GM12878 (cell line): Measurements from ENCODE around the gene TRIP12. TPM values are rescaled to one million over a fixed set of nuclear protein-coding genes. Genes with fewer than 3 reads are reported as not detected.

Experiments
- ATAC-seq: fragments of 200-7000 bp; cut with Tn5 transposase; 3 replicates; pipeline ENCODE4 v1.9.1; 2020; ENCODE audit warnings: mild to moderate bottlenecking, moderate library complexity
- BruUV-seq: library from RNA; stranded (reverse); fragments of 400-500 nt; replicated peaks from 2 replicates; lab custom pipeline; 2021; lab: Mats Ljungman, UMichigan
- CTCF ChIA-PET: fragments of 300-600 bp; sonication (Branson Sonifier 250); formaldehyde crosslinking; extraction: SDS; loops from one replicate; lab custom pipeline; 2021; ENCODE audit warnings: inconsistent platforms; lab: Yijun Ruan, JAX
- POLR2A ChIA-PET: fragments of 350-600 bp; formaldehyde crosslinking; extraction: SDS; loops from one replicate; lab custom pipeline; 2021; ENCODE audit warnings: inconsistent platforms; lab: Charles Lee
- RAD21 ChIA-PET: fragments of 300-600 bp; sonication (Branson Sonifier 250); formaldehyde crosslinking; loops from one replicate; lab custom pipeline; 2023; ENCODE audit warnings: antibody characterized with exemption; ENCODE audit not compliant: unreplicated experiment; lab: Charles Lee
- SMC1A ChIA-PET: fragments of 300-600 bp; sonication (Branson Sonifier 250); formaldehyde crosslinking; loops from one replicate; lab custom pipeline; 2023; ENCODE audit not compliant: unreplicated experiment, uncharacterized antibody; lab: Charles Lee
- DNase-seq: peaks from one replicate; pipeline ENCODE4 v3.0.0-alpha.2; 2011; ENCODE audit warnings: low read depth, low spot score
- FAIRE-seq: peaks from 3 replicates; lab custom pipeline; 2011; peaks lifted over from hg19 to GRCh38; lab: Jason Lieb, UNC
- H2AFZ ChIP-seq: 2 replicates; pipeline ENCODE4 v1.6.0; 2011; ENCODE audit warnings: low read depth, low read length, control low read depth; ENCODE audit not compliant: control insufficient read depth
- H3K27ac ChIP-seq: 2 replicates; pipeline ENCODE4 v1.5.1; 2011; ENCODE audit warnings: control low read depth; ENCODE audit not compliant: control insufficient read depth, insufficient read depth
- H3K27me3 ChIP-seq, 2 experiments: replicated peaks in 1 of 2; 2 replicates each; pipeline versions ENCODE4 v1.6.0 to v1.6.1; 2011; ENCODE audit warnings: low read length in 1 of 2; ENCODE audit not compliant: control insufficient read depth in 2 of 2, insufficient read depth in 2 of 2
- H3K36me3 ChIP-seq, 2 experiments: 2 replicates each; pipeline ENCODE4 v1.5.1; 2011; ENCODE audit warnings: low read length in 1 of 2; ENCODE audit not compliant: control insufficient read depth in 2 of 2, insufficient read depth in 2 of 2
- H3K4me1 ChIP-seq: 2 replicates; pipeline ENCODE4 v1.6.1; 2011; ENCODE audit warnings: mild to moderate bottlenecking, low read length, moderate library complexity, mixed read lengths; ENCODE audit not compliant: control insufficient read depth, insufficient read depth
- H3K4me2 ChIP-seq: 2 replicates; pipeline ENCODE4 v1.6.0; 2011; ENCODE audit warnings: control low read depth; ENCODE audit not compliant: control insufficient read depth, insufficient read depth
- H3K4me3 ChIP-seq: fragments of 200-600 bp; sonication (generic); 2 replicates; pipeline ENCODE4 v1.5.1; 2016
- H3K79me2 ChIP-seq: 2 replicates; pipeline ENCODE4 v1.6.0; 2011; ENCODE audit warnings: low read length; ENCODE audit not compliant: control insufficient read depth, insufficient read depth
- H3K9ac ChIP-seq: 2 replicates; pipeline ENCODE4 v1.8.0; 2011; ENCODE audit warnings: low read length, control low read depth, mixed read lengths; ENCODE audit not compliant: control insufficient read depth, insufficient read depth
- H3K9me3 ChIP-seq: replicated peaks from 3 replicates; pipeline ENCODE4 v1.5.1; 2011; ENCODE audit warnings: mild to moderate bottlenecking, low read length; ENCODE audit not compliant: control insufficient read depth, insufficient read depth
- H4K20me1 ChIP-seq: 2 replicates; pipeline ENCODE4 v1.6.0; 2011; ENCODE audit not compliant: control insufficient read depth, insufficient read depth
- CHD1 ChIP-seq: IDR thresholded peaks from 2 replicates; pipeline ENCODE4 v1.6.1; 2012; ENCODE audit warnings: low read depth, low read length, improper control_type of control experiment
- LARP7 ChIP-seq: fragments of 450-650 bp; IDR thresholded peaks from 2 replicates; pipeline ENCODE4 v1.6.1; 2017; ENCODE audit warnings: mild to moderate bottlenecking
- PML ChIP-seq: IDR thresholded peaks from 2 replicates; pipeline ENCODE4 v1.6.1; 2012; ENCODE audit warnings: low read length, inconsistent platforms
- SREBF2 ChIP-seq: IDR thresholded peaks from 2 replicates; pipeline ENCODE4 v1.6.1; 2012; ENCODE audit warnings: mild to moderate bottlenecking, low read length
- TAF1 ChIP-seq: IDR thresholded peaks from 2 replicates; pipeline ENCODE4 v1.6.1; 2011; ENCODE audit warnings: mild to moderate bottlenecking, low read depth, low read length, borderline replicate concordance
- TCF3 ChIP-seq: IDR thresholded peaks from 2 replicates; pipeline ENCODE4 v1.6.1; 2012; ENCODE audit warnings: low read depth, mild to moderate bottlenecking, low read length, borderline replicate concordance; ENCODE audit not compliant: insufficient read depth
- WGBS: methylation state at CpG from one replicate; pipeline ENCODE4 v1.1.6; 2016; ENCODE audit warnings: low lambda C conversion rate; ENCODE audit not compliant: insufficient replicate concordance, insufficient coverage; ENCODE audit errors: missing lambda C conversion rate; 5-methylcytosine and 5-hydroxymethylcytosine counted together
- in situ Hi-C: fragments of 300-500 bp; cut with MboI; formaldehyde crosslinking; loops from 9 replicates; pipeline ENCODE4 v1.14.3; 2018; ENCODE audit warnings: mixed read lengths
- intact Hi-C: fragments of 100-400 bp; cut with micrococcal nuclease; formaldehyde crosslinking; loops from one replicate; pipeline ENCODE4 v1.14.2; 2022; ENCODE audit not compliant: unreplicated experiment
- polyA plus RNA-seq, 11 experiments: library from polyadenylated mRNA; depleted of rRNA in 4 of 11; unstranded in 6 of 11; stranded (reverse) in 5 of 11; fragments of >200 nt; fragmentation: Nextera tagmentation in 4 of 11; fragmentation: Illumina TruSeq in 1 of 11; extraction: Ambion mirVana in 4 of 11; extraction: Trizol in 1 of 11; gene quantifications; 1 replicate in 1 of 11; 2 replicates in 10 of 11; pipeline versions ENCODE4 v1.2.1 to v1.2.3, GENCODE V29; 2011 to 2016; ENCODE audit warnings: inconsistent platforms in 2 of 11, missing spikeins in 2 of 11, low read depth in 1 of 11
- total RNA-seq, 4 experiments: library from RNA; depleted of rRNA in 3 of 4; stranded (reverse); fragments of >200 nt in 3 of 4; fragmentation: Illumina TruSeq in 1 of 4; extraction: Trizol in 1 of 4; gene quantifications; 2 replicates each; pipeline versions ENCODE4 v1.2.1 to v1.2.3, GENCODE V29; 2013 to 2021
- TF ChIP-seq, protein P1 (sequence below): fragments of 450-650 bp; IDR thresholded peaks from 2 replicates; pipeline ENCODE4 v1.6.1; 2014; ENCODE audit warnings: mild to moderate bottlenecking
- TF ChIP-seq, protein P2 (sequence below): fragments of 150-350 bp; IDR thresholded peaks from 2 replicates; pipeline ENCODE4 v1.6.1; 2016; ENCODE audit warnings: low read depth, low read length
- TF ChIP-seq, protein P3 (sequence below): fragments of 450-650 bp; IDR thresholded peaks from 2 replicates; pipeline ENCODE4 v1.6.1; 2016; ENCODE audit warnings: mild to moderate bottlenecking
- TF ChIP-seq, protein P4 (sequence below): fragments of 150-350 bp; IDR thresholded peaks from 2 replicates; pipeline ENCODE4 v1.6.1; 2014; ENCODE audit warnings: mild to moderate bottlenecking, low read depth, low read length

Gene TRIP12
- total and polyA plus RNA-seq, 10 of the 15 experiments (the other 5 are each of a cell fraction or from before 2014, with no cell fraction given): 23.1 to 207 (median 97.0) TPM

DNA sequence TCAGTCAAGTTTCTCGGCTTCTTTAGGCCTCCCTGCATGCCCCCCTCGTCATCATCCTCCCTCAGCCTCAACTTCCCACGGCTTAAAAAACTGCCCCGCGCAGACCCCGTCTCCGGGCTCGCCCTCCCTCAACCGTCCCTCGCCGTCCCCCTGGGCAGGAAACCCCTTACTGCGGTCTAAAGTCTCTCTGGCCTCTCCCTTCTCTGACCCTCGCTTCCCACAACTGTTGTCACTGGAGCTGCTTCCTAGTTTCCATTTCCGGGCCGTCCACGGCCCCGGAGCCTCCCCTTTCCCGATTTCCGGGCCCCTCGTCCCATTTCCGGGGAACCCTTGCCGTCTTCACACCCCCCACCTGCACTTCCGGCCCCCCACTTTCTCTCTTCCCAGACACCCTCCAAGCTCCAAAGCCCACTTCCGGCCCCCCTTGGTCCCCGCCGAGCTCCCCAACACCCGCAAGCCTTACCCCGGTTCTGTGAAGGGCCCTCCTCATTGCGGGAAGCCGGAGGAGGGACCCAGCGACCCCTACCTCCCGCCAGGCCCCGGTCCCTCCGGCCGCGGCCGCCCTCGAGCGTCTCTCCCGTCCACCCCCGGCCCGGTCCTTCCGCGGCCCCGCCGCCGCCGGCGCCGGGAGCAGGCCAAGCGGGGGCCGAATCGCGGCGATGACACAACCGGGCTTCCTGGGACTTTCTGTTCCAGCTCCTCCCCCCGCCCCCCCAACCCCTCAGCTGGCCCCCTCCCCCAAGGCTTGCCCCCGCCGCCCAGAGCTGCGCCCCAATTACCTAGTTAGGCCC lies 513 bp downstream of the TRIP12 start (continued):
- TF ChIP-seq, protein P1, sequence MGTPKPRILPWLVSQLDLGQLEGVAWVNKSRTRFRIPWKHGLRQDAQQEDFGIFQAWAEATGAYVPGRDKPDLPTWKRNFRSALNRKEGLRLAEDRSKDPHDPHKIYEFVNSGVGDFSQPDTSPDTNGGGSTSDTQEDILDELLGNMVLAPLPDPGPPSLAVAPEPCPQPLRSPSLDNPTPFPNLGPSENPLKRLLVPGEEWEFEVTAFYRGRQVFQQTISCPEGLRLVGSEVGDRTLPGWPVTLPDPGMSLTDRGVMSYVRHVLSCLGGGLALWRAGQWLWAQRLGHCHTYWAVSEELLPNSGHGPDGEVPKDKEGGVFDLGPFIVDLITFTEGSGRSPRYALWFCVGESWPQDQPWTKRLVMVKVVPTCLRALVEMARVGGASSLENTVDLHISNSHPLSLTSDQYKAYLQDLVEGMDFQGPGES: no peak

DNA sequence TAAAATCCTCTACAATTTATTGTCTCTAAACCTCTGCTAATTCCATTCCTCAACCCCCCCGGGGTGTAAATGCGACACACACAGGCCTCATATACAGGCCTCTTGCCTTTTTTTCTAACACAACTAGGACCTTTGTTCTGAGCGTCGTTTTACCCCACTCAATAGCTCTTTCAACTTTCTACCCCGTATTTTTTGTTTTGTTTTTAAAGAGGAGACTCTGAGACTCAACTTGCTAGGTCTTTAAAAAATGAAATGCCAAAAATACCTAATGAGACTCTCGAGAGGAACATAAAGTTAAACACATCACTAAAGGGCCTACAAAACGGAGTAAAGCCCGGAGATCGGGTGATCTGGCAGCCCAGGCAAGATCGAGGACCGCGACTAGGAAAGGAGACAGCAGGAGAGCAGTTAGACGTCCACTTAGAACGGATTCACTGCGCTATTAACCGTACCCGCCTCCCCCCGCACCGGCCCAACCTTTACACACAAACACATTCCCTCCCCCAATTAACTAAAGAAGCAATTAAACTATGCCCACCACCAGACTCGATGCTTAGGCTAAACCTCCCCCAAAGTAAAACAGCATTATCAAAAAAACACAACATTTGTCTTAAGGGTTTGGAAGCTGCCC lies 1.7 kb downstream of the TRIP12 start:
- ChIA-PET CTCF (interaction anchor here (0.8 to 4.6 kb wide), 4 partner anchors 10 to 643 kb away, joined by 3 to 31 read pairs (median 7); no protein-coding TSS in a partner anchor), SMC1A (interaction anchor here (0.9 to 1.5 kb wide), 2 partner anchors 9 to 53 kb away, joined by 3 to 7 read pairs; no protein-coding TSS in a partner anchor), RAD21 (interaction anchor here (0.7 to 1.1 kb wide), 5 partner anchors 9 to 139 kb away, joined by 3 to 6 read pairs (median 3); no protein-coding TSS in a partner anchor), POLR2A (interaction anchor here (0.7 kb wide), 1 partner anchor 13 kb away, joined by 3 read pairs; no protein-coding TSS in a partner anchor)
- Histone ChIP-seq H3K79me2 (peaks cover 63% of the 10 kb centered on the region), H3K9ac (peak overlapping the region; percentile 89), H4K20me1 (no peaks in the 10 kb centered on the region; the same call in 1 of the 2 replicates), H3K4me2 (peak overlapping the region; percentile 66), H3K36me3 (peaks cover 2 to 6% of the 10 kb centered on the region in 2 experiments; a peak in 2 of 4 replicates), H2AFZ (no peak overlapping the region), H3K9me3 (no peaks in the 10 kb centered on the region; the same call in 2 of the 3 replicates), H3K4me1 (peaks cover under 1% of the 10 kb centered on the region), H3K4me3 (peak overlapping the region; percentile 83), H3K27me3 (no peaks in the 10 kb centered on the region), H3K27ac (peak overlapping the region; percentile 98)
- WGBS: 11% methylated on average over 20 of the region's 20 CpGs
- TSS peak; percentile 62 for BruUV-seq
- FAIRE-seq (peak; percentile 13), ATAC-seq (no peak), DNase-seq (no peak)
- intact Hi-C loops: loop anchor here (2.0 kb wide), 1 partner anchor 81 kb away; no protein-coding TSS in a partner anchor
- in situ Hi-C loops: no loop called here
- TF ChIP-seq, protein P2, sequence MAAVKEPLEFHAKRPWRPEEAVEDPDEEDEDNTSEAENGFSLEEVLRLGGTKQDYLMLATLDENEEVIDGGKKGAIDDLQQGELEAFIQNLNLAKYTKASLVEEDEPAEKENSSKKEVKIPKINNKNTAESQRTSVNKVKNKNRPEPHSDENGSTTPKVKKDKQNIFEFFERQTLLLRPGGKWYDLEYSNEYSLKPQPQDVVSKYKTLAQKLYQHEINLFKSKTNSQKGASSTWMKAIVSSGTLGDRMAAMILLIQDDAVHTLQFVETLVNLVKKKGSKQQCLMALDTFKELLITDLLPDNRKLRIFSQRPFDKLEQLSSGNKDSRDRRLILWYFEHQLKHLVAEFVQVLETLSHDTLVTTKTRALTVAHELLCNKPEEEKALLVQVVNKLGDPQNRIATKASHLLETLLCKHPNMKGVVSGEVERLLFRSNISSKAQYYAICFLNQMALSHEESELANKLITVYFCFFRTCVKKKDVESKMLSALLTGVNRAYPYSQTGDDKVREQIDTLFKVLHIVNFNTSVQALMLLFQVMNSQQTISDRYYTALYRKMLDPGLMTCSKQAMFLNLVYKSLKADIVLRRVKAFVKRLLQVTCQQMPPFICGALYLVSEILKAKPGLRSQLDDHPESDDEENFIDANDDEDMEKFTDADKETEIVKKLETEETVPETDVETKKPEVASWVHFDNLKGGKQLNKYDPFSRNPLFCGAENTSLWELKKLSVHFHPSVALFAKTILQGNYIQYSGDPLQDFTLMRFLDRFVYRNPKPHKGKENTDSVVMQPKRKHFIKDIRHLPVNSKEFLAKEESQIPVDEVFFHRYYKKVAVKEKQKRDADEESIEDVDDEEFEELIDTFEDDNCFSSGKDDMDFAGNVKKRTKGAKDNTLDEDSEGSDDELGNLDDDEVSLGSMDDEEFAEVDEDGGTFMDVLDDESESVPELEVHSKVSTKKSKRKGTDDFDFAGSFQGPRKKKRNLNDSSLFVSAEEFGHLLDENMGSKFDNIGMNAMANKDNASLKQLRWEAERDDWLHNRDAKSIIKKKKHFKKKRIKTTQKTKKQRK: no peak
- no peak for TF ChIP-seq TCF3
- TF ChIP-seq, protein P3, sequence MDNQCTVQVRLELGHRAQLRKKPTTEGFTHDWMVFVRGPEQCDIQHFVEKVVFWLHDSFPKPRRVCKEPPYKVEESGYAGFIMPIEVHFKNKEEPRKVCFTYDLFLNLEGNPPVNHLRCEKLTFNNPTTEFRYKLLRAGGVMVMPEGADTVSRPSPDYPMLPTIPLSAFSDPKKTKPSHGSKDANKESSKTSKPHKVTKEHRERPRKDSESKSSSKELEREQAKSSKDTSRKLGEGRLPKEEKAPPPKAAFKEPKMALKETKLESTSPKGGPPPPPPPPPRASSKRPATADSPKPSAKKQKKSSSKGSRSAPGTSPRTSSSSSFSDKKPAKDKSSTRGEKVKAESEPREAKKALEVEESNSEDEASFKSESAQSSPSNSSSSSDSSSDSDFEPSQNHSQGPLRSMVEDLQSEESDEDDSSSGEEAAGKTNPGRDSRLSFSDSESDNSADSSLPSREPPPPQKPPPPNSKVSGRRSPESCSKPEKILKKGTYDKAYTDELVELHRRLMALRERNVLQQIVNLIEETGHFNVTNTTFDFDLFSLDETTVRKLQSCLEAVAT: peak; percentile 97
- no peak for TF ChIP-seq LARP7
- TF ChIP-seq, protein P4, sequence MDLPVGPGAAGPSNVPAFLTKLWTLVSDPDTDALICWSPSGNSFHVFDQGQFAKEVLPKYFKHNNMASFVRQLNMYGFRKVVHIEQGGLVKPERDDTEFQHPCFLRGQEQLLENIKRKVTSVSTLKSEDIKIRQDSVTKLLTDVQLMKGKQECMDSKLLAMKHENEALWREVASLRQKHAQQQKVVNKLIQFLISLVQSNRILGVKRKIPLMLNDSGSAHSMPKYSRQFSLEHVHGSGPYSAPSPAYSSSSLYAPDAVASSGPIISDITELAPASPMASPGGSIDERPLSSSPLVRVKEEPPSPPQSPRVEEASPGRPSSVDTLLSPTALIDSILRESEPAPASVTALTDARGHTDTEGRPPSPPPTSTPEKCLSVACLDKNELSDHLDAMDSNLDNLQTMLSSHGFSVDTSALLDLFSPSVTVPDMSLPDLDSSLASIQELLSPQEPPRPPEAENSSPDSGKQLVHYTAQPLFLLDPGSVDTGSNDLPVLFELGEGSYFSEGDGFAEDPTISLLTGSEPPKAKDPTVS: no peak
- no peak for TF ChIP-seq CHD1
- TF ChIP-seq SREBF2: no peak
- 0 out of 2 replicates have a peak, but pooled peaks have one; percentile 15 for TF ChIP-seq TAF1
- TF ChIP-seq PML: no peak
